Measurements from ENCODE around the gene EVL. TPM values are rescaled to one million over a fixed set of nuclear protein-coding genes. Genes with fewer than 3 reads are reported as not detected.

EVL gene, protein sequence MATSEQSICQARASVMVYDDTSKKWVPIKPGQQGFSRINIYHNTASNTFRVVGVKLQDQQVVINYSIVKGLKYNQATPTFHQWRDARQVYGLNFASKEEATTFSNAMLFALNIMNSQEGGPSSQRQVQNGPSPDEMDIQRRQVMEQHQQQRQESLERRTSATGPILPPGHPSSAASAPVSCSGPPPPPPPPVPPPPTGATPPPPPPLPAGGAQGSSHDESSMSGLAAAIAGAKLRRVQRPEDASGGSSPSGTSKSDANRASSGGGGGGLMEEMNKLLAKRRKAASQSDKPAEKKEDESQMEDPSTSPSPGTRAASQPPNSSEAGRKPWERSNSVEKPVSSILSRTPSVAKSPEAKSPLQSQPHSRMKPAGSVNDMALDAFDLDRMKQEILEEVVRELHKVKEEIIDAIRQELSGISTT
- total RNA-seq: 10 to 100 TPM; 22.8 to 86.4 (median 45.2) TPM

DNA sequence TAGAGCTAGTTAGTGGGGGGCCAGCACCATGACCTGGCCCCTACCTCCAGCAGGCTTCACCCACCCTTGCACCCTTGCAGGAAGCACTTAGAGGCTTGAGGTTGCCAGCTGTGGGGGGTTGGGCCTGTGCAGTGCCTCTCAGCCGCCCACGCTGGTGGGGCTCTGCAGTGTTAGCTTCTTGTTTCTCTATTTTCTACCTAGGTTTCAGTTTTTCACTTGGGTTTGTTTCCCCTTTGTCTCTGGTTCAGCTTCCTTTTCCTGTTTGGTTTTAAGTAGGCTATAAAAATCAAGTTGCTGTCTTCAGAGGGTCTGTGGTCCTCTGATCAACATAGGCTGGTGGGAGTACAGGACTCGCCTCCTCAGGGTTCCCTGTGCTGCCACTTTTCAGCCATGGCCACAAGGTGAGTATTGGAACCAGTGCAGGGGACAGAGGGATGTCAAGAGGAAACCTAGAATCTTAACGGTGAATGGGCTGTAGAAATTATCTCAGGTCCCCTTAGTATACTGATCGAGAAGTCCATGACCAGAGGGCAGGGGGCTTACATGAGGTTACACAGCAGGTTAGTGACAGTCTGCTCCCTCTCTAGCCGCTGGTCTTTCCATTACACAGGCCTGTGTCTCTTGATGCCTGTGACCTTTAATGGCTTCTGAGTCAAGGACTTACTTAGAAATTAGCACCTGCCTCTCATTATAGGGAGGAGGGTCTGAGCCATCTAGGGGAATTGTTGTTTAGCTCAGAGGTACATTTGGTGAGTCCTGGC, at the start of gene EVL:
TSS of gene EVL (plus strand) at position 312 of the 761 bp plus-strand sequence. CDS start at position 391, 79 bp downstream.
- in situ Hi-C loops (cut with MboI; ENCODE audit: low pct_ligation_motif_present in 1 of 4, low pct_unique_long_range_greater_than_20kb in 1 of 4, low sequenced_read_pairs in 3 of 4) (no loop called here), intact Hi-C loops (cut with DNase I; ENCODE audit: low total_unique reads) (no loop called here)
- H3K36me3 ChIP-seq: no peaks in the 10 kb centered on the region
- H3K9me3 ChIP-seq: no peaks in the 10 kb centered on the region
- peaks cover 0 to 14% (median 0%) of the 10 kb centered on the region in 4 donors for H3K4me1 ChIP-seq
- WGBS, 2 donors (ENCODE audit: low coverage in 1 of 2): 72% methylated on average over 6 of the region's 6 CpGs; no CpG with 5 or more reads in 1 of the 2 donors
- peak within 1 kb of the TSS in 2 of 4 donors; percentile 4 to 30 for H3K4me3 ChIP-seq
- peak; percentile 71 for DNase-seq
- peak within 1 kb of the TSS; percentile 61 to 82 (median 74) for H3K27ac ChIP-seq
- no peak for TF ChIP-seq EP300 (IDR thresholded peaks at IDR 0.05; ENCODE audit: low read depth)
- TF ChIP-seq, protein P1, sequence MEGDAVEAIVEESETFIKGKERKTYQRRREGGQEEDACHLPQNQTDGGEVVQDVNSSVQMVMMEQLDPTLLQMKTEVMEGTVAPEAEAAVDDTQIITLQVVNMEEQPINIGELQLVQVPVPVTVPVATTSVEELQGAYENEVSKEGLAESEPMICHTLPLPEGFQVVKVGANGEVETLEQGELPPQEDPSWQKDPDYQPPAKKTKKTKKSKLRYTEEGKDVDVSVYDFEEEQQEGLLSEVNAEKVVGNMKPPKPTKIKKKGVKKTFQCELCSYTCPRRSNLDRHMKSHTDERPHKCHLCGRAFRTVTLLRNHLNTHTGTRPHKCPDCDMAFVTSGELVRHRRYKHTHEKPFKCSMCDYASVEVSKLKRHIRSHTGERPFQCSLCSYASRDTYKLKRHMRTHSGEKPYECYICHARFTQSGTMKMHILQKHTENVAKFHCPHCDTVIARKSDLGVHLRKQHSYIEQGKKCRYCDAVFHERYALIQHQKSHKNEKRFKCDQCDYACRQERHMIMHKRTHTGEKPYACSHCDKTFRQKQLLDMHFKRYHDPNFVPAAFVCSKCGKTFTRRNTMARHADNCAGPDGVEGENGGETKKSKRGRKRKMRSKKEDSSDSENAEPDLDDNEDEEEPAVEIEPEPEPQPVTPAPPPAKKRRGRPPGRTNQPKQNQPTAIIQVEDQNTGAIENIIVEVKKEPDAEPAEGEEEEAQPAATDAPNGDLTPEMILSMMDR (IDR thresholded peaks at IDR 0.05): no peak
- TF ChIP-seq POLR2AphosphoS5 (IDR thresholded peaks at IDR 0.05): peak in 2 of 3 donors; percentile 43 to 47
- peak; percentile 60 for TF ChIP-seq POLR2A (IDR thresholded peaks at IDR 0.05)
- no peaks in the 10 kb centered on the region for H3K27me3 ChIP-seq

DNA sequence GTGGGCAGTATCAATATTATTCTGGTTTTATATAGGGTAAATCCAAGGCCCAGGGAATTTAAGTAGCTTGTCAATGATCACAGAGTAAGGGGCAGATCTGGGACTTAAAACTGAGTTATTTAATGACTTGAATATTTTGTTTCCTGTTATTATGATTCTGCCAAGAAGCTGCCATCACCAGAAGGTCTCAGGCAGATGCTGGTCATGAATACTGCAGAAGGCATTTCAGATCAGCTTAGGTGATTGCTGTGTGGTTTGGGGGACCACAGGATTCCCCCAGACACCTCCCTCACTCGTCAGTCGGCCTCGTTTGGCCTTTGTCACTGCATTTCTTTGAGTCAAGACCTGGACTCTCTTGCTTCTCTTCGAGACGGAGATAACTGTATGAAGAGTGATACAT, 47.7 kb upstream of the EVL start:
- 78% methylated on average over 5 of the region's 5 CpGs; no CpG with 5 or more reads in 1 of the 2 donors for WGBS, 2 donors (ENCODE audit: low coverage in 1 of 2)
- H3K4me1 ChIP-seq: peaks cover 0 to 5% (median 0%) of the 10 kb centered on the region in 4 donors
- no peak overlapping the region for H3K4me3 ChIP-seq
- H3K36me3 ChIP-seq: no peaks in the 10 kb centered on the region
- H3K9me3 ChIP-seq: no peaks in the 10 kb centered on the region
- in situ Hi-C loops (cut with MboI; ENCODE audit: low pct_ligation_motif_present in 1 of 4, low pct_unique_long_range_greater_than_20kb in 1 of 4, low sequenced_read_pairs in 3 of 4) (no loop called here), intact Hi-C loops (cut with DNase I; ENCODE audit: low total_unique reads) (no loop called here)
- TF ChIP-seq, protein P1 (IDR thresholded peaks at IDR 0.05): no peak
- TF ChIP-seq POLR2A (IDR thresholded peaks at IDR 0.05) (no peak), EP300 (IDR thresholded peaks at IDR 0.05; ENCODE audit: low read depth) (no peak), POLR2AphosphoS5 (IDR thresholded peaks at IDR 0.05) (no peak)
- no peak overlapping the region for H3K27ac ChIP-seq
- DNase-seq: no peak
- H3K27me3 ChIP-seq: no peaks in the 10 kb centered on the region

DNA sequence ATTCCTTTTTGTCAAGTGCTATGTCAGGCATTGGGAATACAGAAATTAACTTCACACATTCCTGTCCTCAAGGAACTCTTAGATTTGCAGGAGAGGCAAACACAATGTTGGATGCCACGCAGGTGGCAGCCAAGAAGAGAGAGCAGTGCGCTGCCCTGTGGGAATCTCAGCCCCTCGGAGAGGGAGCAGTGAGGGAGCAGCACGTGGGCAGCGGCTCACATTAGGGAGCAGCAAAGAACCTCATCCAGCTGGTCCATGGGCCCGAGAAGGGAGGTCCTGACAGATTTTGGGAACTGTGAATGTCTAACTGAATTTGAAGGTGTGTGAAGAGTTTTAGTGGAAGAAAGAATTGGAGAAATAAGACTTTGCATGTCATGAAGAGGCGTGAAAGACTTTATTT, 47.2 kb upstream of the EVL start:
- H3K36me3 ChIP-seq: no peaks in the 10 kb centered on the region
- no peaks in the 10 kb centered on the region for H3K27me3 ChIP-seq
- 82 to 100% methylated on average over 1 to 7 of the region's 7 CpGs for WGBS, 2 donors (ENCODE audit: low coverage in 1 of 2)
- in situ Hi-C loops (cut with MboI; ENCODE audit: low pct_ligation_motif_present in 1 of 4, low pct_unique_long_range_greater_than_20kb in 1 of 4, low sequenced_read_pairs in 3 of 4) (no loop called here), intact Hi-C loops (cut with DNase I; ENCODE audit: low total_unique reads) (no loop called here)
- TF ChIP-seq POLR2AphosphoS5 (IDR thresholded peaks at IDR 0.05) (no peak), EP300 (IDR thresholded peaks at IDR 0.05; ENCODE audit: low read depth) (no peak), POLR2A (IDR thresholded peaks at IDR 0.05) (no peak)
- TF ChIP-seq, protein P1 (IDR thresholded peaks at IDR 0.05): no peak
- H3K27ac ChIP-seq: no peak overlapping the region
- no peak overlapping the region for H3K4me3 ChIP-seq
- H3K4me1 ChIP-seq: peaks cover 0 to 5% (median 0%) of the 10 kb centered on the region in 4 donors
- no peak for DNase-seq
- H3K9me3 ChIP-seq: no peaks in the 10 kb centered on the region

DNA sequence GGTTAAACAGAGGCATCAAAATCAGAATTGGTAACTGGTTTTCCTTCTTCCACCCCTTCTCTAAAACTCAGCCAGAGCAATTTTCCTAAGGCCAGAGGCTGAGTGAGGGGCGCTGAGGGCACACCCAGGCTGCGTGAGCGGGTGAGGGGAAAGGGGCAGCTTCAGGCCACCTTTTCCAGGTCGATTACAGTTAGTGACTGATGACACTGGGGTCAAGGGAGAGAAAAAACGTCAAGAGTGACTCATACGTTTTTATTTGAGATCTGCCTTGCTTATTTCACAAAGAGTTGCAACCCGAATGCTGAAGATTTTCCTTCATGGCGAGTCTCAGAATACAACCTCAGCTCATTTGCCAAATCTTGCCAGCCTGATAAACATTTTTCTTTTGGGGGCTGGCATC, 46.7 kb upstream of the EVL start:
- WGBS, 2 donors (ENCODE audit: low coverage in 1 of 2): 39 to 58% methylated on average over 6 to 8 of the region's 8 CpGs
- DNase-seq: no peak
- no peak overlapping the region for H3K27ac ChIP-seq
- H3K9me3 ChIP-seq: no peaks in the 10 kb centered on the region
- TF ChIP-seq EP300 (IDR thresholded peaks at IDR 0.05; ENCODE audit: low read depth) (no peak), POLR2A (IDR thresholded peaks at IDR 0.05) (no peak), POLR2AphosphoS5 (IDR thresholded peaks at IDR 0.05) (no peak)
- TF ChIP-seq, protein P1 (IDR thresholded peaks at IDR 0.05): no peak
- in situ Hi-C loops (cut with MboI; ENCODE audit: low pct_ligation_motif_present in 1 of 4, low pct_unique_long_range_greater_than_20kb in 1 of 4, low sequenced_read_pairs in 3 of 4) (no loop called here), intact Hi-C loops (cut with DNase I; ENCODE audit: low total_unique reads) (no loop called here)
- H3K4me3 ChIP-seq: no peak overlapping the region
- no peaks in the 10 kb centered on the region for H3K36me3 ChIP-seq
- peaks cover 0 to 5% (median 0%) of the 10 kb centered on the region in 4 donors for H3K4me1 ChIP-seq
- no peaks in the 10 kb centered on the region for H3K27me3 ChIP-seq
